Fibroblast of lung (primary cell): ENCODE measurements around the gene PRSS22.

Experiments used
- CTCF ChIP-seq, 2 donors: IDR thresholded peaks in 1 of 2; conservative IDR thresholded peaks in 1 of 2; 1 replicate in 1 of 2; 2 replicates in 1 of 2; pipeline ENCODE4 v1.5.1; 2011 to 2012; ENCODE audit warnings: low read length in 2 of 2, control low read depth in 1 of 2, inconsistent platforms in 1 of 2, low read depth in 1 of 2, mild to moderate bottlenecking in 1 of 2
- EZH2 ChIP-seq: IDR thresholded peaks from 2 replicates; pipeline ENCODE4 v1.5.1; 2012; ENCODE audit warnings: low read length, control low read depth, mild to moderate bottlenecking; ENCODE audit errors: missing control alignments

GRCh38 chr16:2865651-2866050, 7.7 kb upstream of the PRSS22 start:
- TF ChIP-seq CTCF (conservative IDR thresholded peaks at IDR 0.05 in 1 of 2, IDR thresholded peaks at IDR 0.05 in 1 of 2; ENCODE audit: low read depth in 1 of 2, low read length in 2 of 2) = no peak
- no peak for TF ChIP-seq EZH2
